DND-41 (cell line): ENCODE results near the gene LRIT3.
A peak's percentile ranks its signal among the peaks of the same experiment; 100 is the strongest.

Experiments used
- ATAC-seq: fragments of 200-7000 bp; cut with Tn5 transposase; 3 replicates; pipeline ENCODE4 v1.9.1; 2021; ENCODE audit warnings: low read depth; ENCODE audit not compliant: insufficient read depth
- DNase-seq: peaks from one replicate; pipeline ENCODE4 v3.0.0-alpha.2; 2020
- H2AFZ ChIP-seq: 2 replicates; pipeline ENCODE4 v1.6.0; 2012; ENCODE audit warnings: low read depth, low read length
- H3K27ac ChIP-seq: 2 replicates; pipeline ENCODE4 v1.5.1; 2012; ENCODE audit warnings: low read length, inconsistent platforms
- H3K27me3 ChIP-seq: fragments of 200-600 bp; sonication (generic); 2 replicates; pipeline ENCODE4 v1.6.0; 2012; ENCODE audit warnings: low read length, mild to moderate bottlenecking, inconsistent platforms; ENCODE audit not compliant: insufficient read depth, poor library complexity
- H3K36me3 ChIP-seq: 2 replicates; pipeline ENCODE4 v1.5.1; 2012; ENCODE audit warnings: low read length, inconsistent platforms; ENCODE audit not compliant: insufficient read depth
- H3K4me1 ChIP-seq: 2 replicates; pipeline ENCODE4 v1.5.1; 2012; ENCODE audit warnings: mild to moderate bottlenecking, low read length; ENCODE audit not compliant: insufficient read depth
- H3K4me2 ChIP-seq: 2 replicates; pipeline ENCODE4 v1.6.0; 2012; ENCODE audit warnings: mild to moderate bottlenecking, moderate library complexity, low read length, inconsistent platforms; ENCODE audit not compliant: insufficient read depth
- H3K4me3 ChIP-seq, 2 experiments: fragments of 200-600 bp in 1 of 2; shearing (Covaris generic) in 1 of 2; 2 replicates each; pipeline ENCODE4 v1.5.1; 2012 to 2016; ENCODE audit warnings: inconsistent platforms in 2 of 2, low read length in 2 of 2, mild to moderate bottlenecking in 2 of 2, low read depth in 1 of 2, moderate library complexity in 1 of 2
- H3K79me2 ChIP-seq: 2 replicates; pipeline ENCODE4 v1.6.0; 2012; ENCODE audit warnings: low read length, inconsistent platforms; ENCODE audit not compliant: insufficient read depth
- H3K9ac ChIP-seq: 2 replicates; pipeline ENCODE4 v1.6.0; 2012; ENCODE audit warnings: low read depth, mild to moderate bottlenecking, inconsistent platforms, low read length, moderate library complexity
- H3K9me3 ChIP-seq: 2 replicates; pipeline ENCODE4 v1.5.1; 2012; ENCODE audit warnings: low read length, moderate library complexity, mild to moderate bottlenecking, inconsistent platforms; ENCODE audit not compliant: insufficient read depth, severe bottlenecking
- H4K20me1 ChIP-seq: 2 replicates; pipeline ENCODE4 v1.6.0; 2012; ENCODE audit warnings: low read length; ENCODE audit not compliant: insufficient read depth
- CTCF ChIP-seq: IDR thresholded peaks from 2 replicates; pipeline ENCODE4 v1.5.1; 2012; ENCODE audit warnings: borderline replicate concordance, low read length, moderate library complexity, mild to moderate bottlenecking; ENCODE audit not compliant: poor library complexity, severe bottlenecking; ENCODE audit errors: extremely low read depth
- EZH2 ChIP-seq: IDR thresholded peaks from 3 replicates; pipeline ENCODE4 v1.6.1; 2012; ENCODE audit warnings: borderline replicate concordance, low read depth, mild to moderate bottlenecking, moderate library complexity, low read length, inconsistent platforms; ENCODE audit not compliant: severe bottlenecking

LRIT3 gene

GRCh38 chr4:109816082-109816442, 31.8 kb upstream of the LRIT3 start:
- Histone ChIP-seq H3K27me3 (no peaks in the 10 kb centered on the region), H3K4me1 (peaks cover 32% of the 10 kb centered on the region), H3K36me3 (peaks cover 42% of the 10 kb centered on the region), H3K9ac (peak overlapping the region; percentile 67), H3K9me3 (no peaks in the 10 kb centered on the region), H3K79me2 (peaks cover 43% of the 10 kb centered on the region), H3K4me3 (peak overlapping the region; percentile 59 to 81), H3K27ac (peak overlapping the region; percentile 86), H4K20me1 (no peaks in the 10 kb centered on the region; the same call in 1 of the 2 replicates), H2AFZ (peak overlapping the region; percentile 92), H3K4me2 (peak overlapping the region; percentile 76)
- DNase-seq (peak; percentile 62), ATAC-seq (peak; percentile 44)
- TF ChIP-seq CTCF (no peak), EZH2 (no peak)

GRCh38 chr4:109816894-109817293, 31.0 kb upstream of the LRIT3 start:
- DNase-seq (no peak), ATAC-seq (no peak)
- no peaks in the 10 kb centered on the region for H3K9me3 ChIP-seq
- H3K9ac ChIP-seq = peak overlapping the region; percentile 67
- H2AFZ ChIP-seq = no peak overlapping the region
- peak overlapping the region; percentile 59 to 81; a peak in 3 of 4 replicates for H3K4me3 ChIP-seq
- peak overlapping the region; percentile 76 for H3K4me2 ChIP-seq
- no peaks in the 10 kb centered on the region for H3K27me3 ChIP-seq
- peak overlapping the region; percentile 86; the same call in 1 of the 2 replicates for H3K27ac ChIP-seq
- H3K79me2 ChIP-seq = peaks cover 46% of the 10 kb centered on the region
- peaks cover 32% of the 10 kb centered on the region for H3K4me1 ChIP-seq
- H3K36me3 ChIP-seq = peaks cover 50% of the 10 kb centered on the region
- TF ChIP-seq CTCF (no peak), EZH2 (no peak)
- H4K20me1 ChIP-seq = no peaks in the 10 kb centered on the region; the same call in 1 of the 2 replicates

DNA sequence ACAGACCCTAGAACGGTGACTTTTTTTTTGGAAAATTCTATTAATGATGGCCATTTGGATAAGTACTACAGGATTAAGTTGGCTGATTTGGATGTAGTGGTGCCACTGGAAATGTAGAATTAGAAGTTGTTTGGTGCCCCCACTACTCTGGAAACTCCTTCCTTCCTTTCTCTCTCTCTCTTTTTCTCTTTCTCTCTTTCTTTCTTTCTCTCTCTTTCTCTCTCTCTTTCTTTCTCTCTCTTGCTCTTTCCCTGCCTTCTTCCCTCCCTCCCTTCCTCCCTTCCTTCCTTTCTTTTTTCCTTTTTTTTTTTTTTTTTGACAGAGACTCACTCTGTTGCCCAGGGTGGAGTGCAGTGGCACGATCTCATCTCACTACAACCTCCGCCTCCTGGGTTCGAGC, 29.6 kb upstream of the LRIT3 start:
- H3K27ac ChIP-seq = no peak overlapping the region
- no peak overlapping the region for H3K4me3 ChIP-seq
- no peak overlapping the region for H2AFZ ChIP-seq
- no peaks in the 10 kb centered on the region for H3K9me3 ChIP-seq
- H3K79me2 ChIP-seq = peaks cover 46% of the 10 kb centered on the region
- DNase-seq = no peak
- H3K36me3 ChIP-seq = peaks cover 64% of the 10 kb centered on the region
- H3K9ac ChIP-seq = no peak overlapping the region
- no peak overlapping the region for H3K4me2 ChIP-seq
- H3K4me1 ChIP-seq = peaks cover 32% of the 10 kb centered on the region
- ATAC-seq = no peak
- TF ChIP-seq CTCF (no peak), EZH2 (no peak)
- H3K27me3 ChIP-seq = no peaks in the 10 kb centered on the region
- no peaks in the 10 kb centered on the region; the same call in 1 of the 2 replicates for H4K20me1 ChIP-seq

DNA sequence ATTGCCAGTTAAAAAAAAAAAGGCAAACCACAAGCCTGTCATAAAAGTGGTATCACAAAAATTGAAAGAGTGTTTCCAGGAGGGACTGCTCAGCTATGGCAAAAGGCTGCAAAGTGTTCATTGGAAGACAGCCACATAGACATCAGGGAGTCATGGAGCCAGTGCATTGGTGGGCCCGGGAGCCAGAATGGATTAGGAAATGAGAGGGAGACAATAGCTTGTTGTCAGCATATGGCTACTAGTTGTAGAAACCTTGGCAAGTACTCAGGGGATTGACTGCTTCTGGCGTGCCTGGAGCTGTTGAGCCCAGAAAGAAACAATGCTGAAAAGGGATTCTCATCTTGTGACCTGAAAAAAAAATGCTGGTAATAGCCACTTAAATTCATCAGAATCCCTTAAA, 27.3 kb upstream of the LRIT3 start:
- DNase-seq (no peak), ATAC-seq (no peak)
- Histone ChIP-seq H4K20me1 (no peaks in the 10 kb centered on the region; the same call in 1 of the 2 replicates), H3K4me1 (peaks cover 20% of the 10 kb centered on the region), H3K27me3 (no peaks in the 10 kb centered on the region), H3K4me3 (no peak overlapping the region), H3K79me2 (peaks cover 44% of the 10 kb centered on the region), H3K9ac (no peak overlapping the region), H2AFZ (no peak overlapping the region), H3K36me3 (peaks cover 81% of the 10 kb centered on the region), H3K9me3 (no peaks in the 10 kb centered on the region), H3K4me2 (no peak overlapping the region), H3K27ac (no peak overlapping the region)
- TF ChIP-seq EZH2 (no peak), CTCF (no peak)
